Peyer's patch (tissue), 4 donors: ENCODE measurements around the gene ARHGAP22. TPM values are rescaled to one million over a fixed set of nuclear protein-coding genes. Genes with fewer than 3 reads are reported as not detected.

Experiments
- DNase-seq, 3 donors: peaks; one replicate each; pipeline ENCODE4 v3.0.0-alpha.2; 2017 to 2019
- H3K27ac ChIP-seq, 4 donors: fragments of 200-600 bp; sonication (generic); one replicate each; pipeline ENCODE4 v1.5.1; 2016 to 2019
- H3K27me3 ChIP-seq, 2 donors: fragments of 200-600 bp; sonication (generic); one replicate each; pipeline ENCODE4 v1.5.1; 2019
- H3K36me3 ChIP-seq, 3 donors: fragments of 200-600 bp; sonication (generic); one replicate each; pipeline ENCODE4 v1.5.1; 2016 to 2019
- H3K4me1 ChIP-seq, 4 donors: fragments of 200-600 bp; sonication (generic); one replicate each; pipeline ENCODE4 v1.5.1; 2016 to 2019
- H3K4me3 ChIP-seq, 4 donors: fragments of 200-600 bp; sonication (generic); 1 replicate in 3 of 4; 2 replicates in 1 of 4; pipeline ENCODE4 v1.5.1; 2016 to 2019; ENCODE audit warnings: mild to moderate bottlenecking in 1 of 4
- H3K9me3 ChIP-seq, 4 donors: fragments of 200-600 bp; sonication (generic); one replicate each; pipeline ENCODE4 v1.5.1; 2016 to 2019; ENCODE audit warnings: mild to moderate bottlenecking in 1 of 4
- POLR2A ChIP-seq, 2 donors: fragments of 450-650 bp; IDR thresholded peaks; one replicate each; pipeline ENCODE4 v1.5.1; 2017; ENCODE audit warnings: antibody characterized with exemption in 2 of 2, mild to moderate bottlenecking in 2 of 2, moderate library complexity in 2 of 2
- total RNA-seq, 4 donors: library from RNA; depleted of rRNA; stranded (reverse); fragments of >200 nt; gene quantifications; one replicate each; pipeline ENCODE4 v1.1.0, GENCODE V29; 2016
- TF ChIP-seq, protein P1 (sequence below), 6 experiments: fragments of 450-650 bp in 4 of 6; fragments of 200-600 bp in 2 of 6; sonication (generic) in 1 of 6; IDR thresholded peaks; one replicate each; pipeline ENCODE4 v1.5.1; 2017 to 2019; ENCODE audit warnings: antibody characterized with exemption in 6 of 6, mild to moderate bottlenecking in 3 of 6, moderate library complexity in 1 of 6

The ARHGAP22 gene
- total RNA-seq, 4 donors from 2014 or later = 1.9 to 10.7 (median 8.3) TPM; not detected in 1

- Histone ChIP-seq H3K4me1 (peaks cover 0 to 15% (median 3%) of the 10 kb centered on the region in 4 donors), H3K9me3 (no peaks in the 10 kb centered on the region), H3K36me3 (no peaks in the 10 kb centered on the region), H3K4me3 (no peak overlapping the region), H3K27ac (no peak overlapping the region), H3K27me3 (no peaks in the 10 kb centered on the region)
- TF ChIP-seq POLR2A (IDR thresholded peaks at IDR 0.05) = no peak
- TF ChIP-seq, protein P1, sequence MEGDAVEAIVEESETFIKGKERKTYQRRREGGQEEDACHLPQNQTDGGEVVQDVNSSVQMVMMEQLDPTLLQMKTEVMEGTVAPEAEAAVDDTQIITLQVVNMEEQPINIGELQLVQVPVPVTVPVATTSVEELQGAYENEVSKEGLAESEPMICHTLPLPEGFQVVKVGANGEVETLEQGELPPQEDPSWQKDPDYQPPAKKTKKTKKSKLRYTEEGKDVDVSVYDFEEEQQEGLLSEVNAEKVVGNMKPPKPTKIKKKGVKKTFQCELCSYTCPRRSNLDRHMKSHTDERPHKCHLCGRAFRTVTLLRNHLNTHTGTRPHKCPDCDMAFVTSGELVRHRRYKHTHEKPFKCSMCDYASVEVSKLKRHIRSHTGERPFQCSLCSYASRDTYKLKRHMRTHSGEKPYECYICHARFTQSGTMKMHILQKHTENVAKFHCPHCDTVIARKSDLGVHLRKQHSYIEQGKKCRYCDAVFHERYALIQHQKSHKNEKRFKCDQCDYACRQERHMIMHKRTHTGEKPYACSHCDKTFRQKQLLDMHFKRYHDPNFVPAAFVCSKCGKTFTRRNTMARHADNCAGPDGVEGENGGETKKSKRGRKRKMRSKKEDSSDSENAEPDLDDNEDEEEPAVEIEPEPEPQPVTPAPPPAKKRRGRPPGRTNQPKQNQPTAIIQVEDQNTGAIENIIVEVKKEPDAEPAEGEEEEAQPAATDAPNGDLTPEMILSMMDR (IDR thresholded peaks at IDR 0.05) = no peak
- no peak for DNase-seq
Observed at GRCh38 chr10:48636231-48636630, 31.4 kb upstream of the ARHGAP22 start.

DNA sequence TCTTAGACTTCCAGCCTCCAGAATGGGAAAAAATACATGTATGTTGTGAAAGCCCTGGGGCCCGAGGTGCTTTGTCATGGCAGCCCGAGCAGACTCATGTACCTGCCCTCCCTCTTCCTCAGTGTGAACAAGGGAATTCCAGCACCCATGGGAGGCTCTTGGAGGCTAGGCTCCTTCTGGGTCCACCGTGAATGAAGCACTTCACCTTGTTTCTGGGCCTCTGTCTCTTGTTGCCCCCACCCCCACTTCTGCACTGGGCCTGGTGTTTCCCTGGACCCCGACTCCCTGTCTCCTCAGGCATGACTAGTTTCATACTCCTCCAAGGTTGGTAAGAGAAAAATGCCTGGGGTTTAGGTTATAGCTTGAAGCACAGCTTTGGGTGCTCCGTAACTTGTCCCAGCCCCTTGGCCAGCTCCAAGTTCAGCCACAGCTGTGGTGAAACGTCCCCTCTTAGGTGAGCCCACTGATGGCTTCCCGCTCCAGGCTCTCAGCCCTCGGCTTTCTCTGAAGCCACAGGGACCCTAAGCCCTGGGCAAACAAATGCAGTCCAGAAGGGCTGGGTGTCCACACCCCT, 30.2 kb upstream of the ARHGAP22 start:
- no peak overlapping the region for H3K27ac ChIP-seq
- no peak for DNase-seq

DNA sequence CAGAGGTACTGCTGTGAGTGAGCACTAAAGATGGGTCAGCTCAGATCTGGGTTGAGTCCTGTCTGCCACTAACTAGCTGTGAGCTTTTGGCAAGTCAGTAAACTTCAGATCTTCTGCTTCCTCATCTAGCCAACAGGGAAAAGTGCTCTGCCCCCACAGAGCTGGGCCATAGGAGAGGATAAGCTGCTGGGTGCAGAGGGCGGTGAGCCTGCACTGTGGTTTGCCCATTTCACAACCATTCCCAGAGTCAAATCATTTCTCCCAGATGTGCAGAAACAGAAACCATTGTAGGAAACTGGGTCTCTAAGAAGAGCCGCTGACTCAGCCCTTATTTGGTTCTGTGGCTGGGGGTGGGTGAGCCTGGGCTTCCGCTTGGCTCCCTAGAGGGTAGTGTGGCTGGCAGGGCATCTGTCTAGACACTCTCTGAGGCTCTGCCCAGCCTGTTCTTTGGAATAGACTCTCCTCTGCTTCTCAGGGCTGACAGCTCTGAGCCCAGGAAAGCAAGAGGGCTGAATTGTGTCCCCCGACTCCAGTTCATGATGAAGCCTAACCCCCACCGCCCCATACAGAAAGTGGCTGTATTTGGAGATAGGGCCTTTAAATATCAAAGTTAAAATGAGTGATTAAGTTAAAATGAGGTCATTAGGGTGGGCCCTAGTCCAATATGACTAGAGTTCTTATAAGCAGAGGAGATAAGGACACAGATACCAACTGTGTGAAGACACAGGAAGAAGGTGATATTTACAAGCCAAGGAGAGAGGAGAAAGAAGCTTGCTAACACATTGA, 29.5 kb upstream of the ARHGAP22 start:
- H3K4me1 ChIP-seq = peaks cover 0 to 15% (median 3%) of the 10 kb centered on the region in 4 donors
- H3K9me3 ChIP-seq = no peaks in the 10 kb centered on the region
- H3K27me3 ChIP-seq = no peaks in the 10 kb centered on the region
- TF ChIP-seq, protein P1 (IDR thresholded peaks at IDR 0.05) = no peak
- no peak for TF ChIP-seq POLR2A (IDR thresholded peaks at IDR 0.05)
- no peaks in the 10 kb centered on the region for H3K36me3 ChIP-seq
- peak overlapping the region in 1 of 4 donors; percentile 33 for H3K27ac ChIP-seq
- peak in 2 of 3 donors; percentile 73 to 84 for DNase-seq
- H3K4me3 ChIP-seq = no peak overlapping the region

More for the DNA sequence above, 30.2 kb upstream of the ARHGAP22 start:
- Histone ChIP-seq H3K4me3 (no peak overlapping the region), H3K4me1 (peaks cover 0 to 15% (median 3%) of the 10 kb centered on the region in 4 donors), H3K27me3 (no peaks in the 10 kb centered on the region), H3K36me3 (no peaks in the 10 kb centered on the region), H3K9me3 (no peaks in the 10 kb centered on the region)
- TF ChIP-seq POLR2A (IDR thresholded peaks at IDR 0.05) = no peak
- TF ChIP-seq, protein P1 (IDR thresholded peaks at IDR 0.05) = no peak

- TF ChIP-seq, protein P1 (IDR thresholded peaks at IDR 0.05) = no peak
- no peak for TF ChIP-seq POLR2A (IDR thresholded peaks at IDR 0.05)
- H3K36me3 ChIP-seq = no peaks in the 10 kb centered on the region
- H3K27me3 ChIP-seq = no peaks in the 10 kb centered on the region
- peak overlapping the region in 1 of 4 donors; percentile 33 for H3K27ac ChIP-seq
- H3K4me1 ChIP-seq = peaks cover 0 to 15% (median 3%) of the 10 kb centered on the region in 4 donors
- no peaks in the 10 kb centered on the region for H3K9me3 ChIP-seq
- no peak for DNase-seq
- H3K4me3 ChIP-seq = no peak overlapping the region
Observed at GRCh38 chr10:48633381-48634197, 28.7 kb upstream of the ARHGAP22 start.

DNA sequence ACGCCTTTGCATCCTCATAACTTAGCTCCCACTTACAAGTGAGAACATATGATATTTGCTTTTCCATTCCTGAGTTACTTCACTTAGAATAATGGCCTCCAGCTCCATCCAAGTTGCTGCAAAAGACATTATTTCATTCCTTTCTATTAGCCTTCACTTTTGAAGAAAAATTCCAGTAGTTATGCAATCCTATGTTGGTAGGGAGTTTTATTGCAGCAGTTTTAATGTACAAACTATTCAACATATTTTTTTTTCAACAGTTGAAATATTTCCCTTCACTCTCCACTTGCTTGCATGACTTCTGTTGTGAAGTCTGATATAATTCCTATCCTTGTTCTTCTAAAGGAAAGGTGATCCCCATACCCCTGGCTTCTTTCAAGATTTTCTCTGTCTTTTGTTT, 27.3 kb upstream of the ARHGAP22 start:
- TF ChIP-seq POLR2A (IDR thresholded peaks at IDR 0.05) = no peak
- TF ChIP-seq, protein P1 (IDR thresholded peaks at IDR 0.05) = no peak
- Histone ChIP-seq H3K36me3 (no peaks in the 10 kb centered on the region), H3K4me3 (no peak overlapping the region), H3K9me3 (no peaks in the 10 kb centered on the region), H3K27ac (no peak overlapping the region), H3K27me3 (no peaks in the 10 kb centered on the region), H3K4me1 (peaks cover 0 to 15% (median 3%) of the 10 kb centered on the region in 4 donors)
- DNase-seq = no peak
